DND-41 (cell line): ENCODE results near the gene CMTM2.

Experiments used
- ATAC-seq: fragments of 200-7000 bp; cut with Tn5 transposase; 3 replicates; pipeline ENCODE4 v1.9.1; 2021; ENCODE audit warnings: low read depth; ENCODE audit not compliant: insufficient read depth
- DNase-seq: peaks from one replicate; pipeline ENCODE4 v3.0.0-alpha.2; 2020
- H2AFZ ChIP-seq: 2 replicates; pipeline ENCODE4 v1.6.0; 2012; ENCODE audit warnings: low read depth, low read length
- H3K27ac ChIP-seq: 2 replicates; pipeline ENCODE4 v1.5.1; 2012; ENCODE audit warnings: low read length, inconsistent platforms
- H3K27me3 ChIP-seq: fragments of 200-600 bp; sonication (generic); 2 replicates; pipeline ENCODE4 v1.6.0; 2012; ENCODE audit warnings: low read length, mild to moderate bottlenecking, inconsistent platforms; ENCODE audit not compliant: insufficient read depth, poor library complexity
- H3K36me3 ChIP-seq: 2 replicates; pipeline ENCODE4 v1.5.1; 2012; ENCODE audit warnings: low read length, inconsistent platforms; ENCODE audit not compliant: insufficient read depth
- H3K4me1 ChIP-seq: 2 replicates; pipeline ENCODE4 v1.5.1; 2012; ENCODE audit warnings: mild to moderate bottlenecking, low read length; ENCODE audit not compliant: insufficient read depth
- H3K4me2 ChIP-seq: 2 replicates; pipeline ENCODE4 v1.6.0; 2012; ENCODE audit warnings: mild to moderate bottlenecking, moderate library complexity, low read length, inconsistent platforms; ENCODE audit not compliant: insufficient read depth
- H3K4me3 ChIP-seq, 2 experiments: fragments of 200-600 bp in 1 of 2; shearing (Covaris generic) in 1 of 2; 2 replicates each; pipeline ENCODE4 v1.5.1; 2012 to 2016; ENCODE audit warnings: inconsistent platforms in 2 of 2, low read length in 2 of 2, mild to moderate bottlenecking in 2 of 2, low read depth in 1 of 2, moderate library complexity in 1 of 2
- H3K79me2 ChIP-seq: 2 replicates; pipeline ENCODE4 v1.6.0; 2012; ENCODE audit warnings: low read length, inconsistent platforms; ENCODE audit not compliant: insufficient read depth
- H3K9ac ChIP-seq: 2 replicates; pipeline ENCODE4 v1.6.0; 2012; ENCODE audit warnings: low read depth, mild to moderate bottlenecking, inconsistent platforms, low read length, moderate library complexity
- H3K9me3 ChIP-seq: 2 replicates; pipeline ENCODE4 v1.5.1; 2012; ENCODE audit warnings: low read length, moderate library complexity, mild to moderate bottlenecking, inconsistent platforms; ENCODE audit not compliant: insufficient read depth, severe bottlenecking
- H4K20me1 ChIP-seq: 2 replicates; pipeline ENCODE4 v1.6.0; 2012; ENCODE audit warnings: low read length; ENCODE audit not compliant: insufficient read depth
- CTCF ChIP-seq: IDR thresholded peaks from 2 replicates; pipeline ENCODE4 v1.5.1; 2012; ENCODE audit warnings: borderline replicate concordance, low read length, moderate library complexity, mild to moderate bottlenecking; ENCODE audit not compliant: poor library complexity, severe bottlenecking; ENCODE audit errors: extremely low read depth
- EZH2 ChIP-seq: IDR thresholded peaks from 3 replicates; pipeline ENCODE4 v1.6.1; 2012; ENCODE audit warnings: borderline replicate concordance, low read depth, mild to moderate bottlenecking, moderate library complexity, low read length, inconsistent platforms; ENCODE audit not compliant: severe bottlenecking

Gene CMTM2

GRCh38 chr16:66574531-66574930 lies 4.7 kb upstream of the CMTM2 start:
- Histone ChIP-seq H3K9ac (no peak overlapping the region), H3K4me1 (no peaks in the 10 kb centered on the region), H3K27ac (no peak overlapping the region), H3K79me2 (no peaks in the 10 kb centered on the region), H3K27me3 (no peaks in the 10 kb centered on the region), H4K20me1 (no peaks in the 10 kb centered on the region), H3K36me3 (peaks cover 10% of the 10 kb centered on the region), H3K4me3 (no peak overlapping the region), H3K9me3 (no peaks in the 10 kb centered on the region), H2AFZ (no peak overlapping the region), H3K4me2 (no peak overlapping the region)
- no peak for DNase-seq
- no peak for ATAC-seq
- no peak for TF ChIP-seq EZH2
- no peak for TF ChIP-seq CTCF

GRCh38 chr16:66575060-66575459 lies 4.2 kb upstream of the CMTM2 start:
- ATAC-seq = no peak
- H3K9ac ChIP-seq = no peak overlapping the region
- H3K4me1 ChIP-seq = no peaks in the 10 kb centered on the region

GRCh38 chr16:66576296-66576695 lies 3.0 kb upstream of the CMTM2 start:
- Histone ChIP-seq H2AFZ (no peak overlapping the region), H3K4me2 (no peak overlapping the region), H3K4me3 (no peak overlapping the region), H3K9me3 (no peaks in the 10 kb centered on the region), H3K36me3 (peaks cover 4% of the 10 kb centered on the region; the same call in 1 of the 2 replicates), H3K79me2 (no peaks in the 10 kb centered on the region), H4K20me1 (no peaks in the 10 kb centered on the region), H3K27me3 (no peaks in the 10 kb centered on the region), H3K4me1 (no peaks in the 10 kb centered on the region), H3K9ac (no peak overlapping the region), H3K27ac (no peak overlapping the region)
- no peak for TF ChIP-seq CTCF
- no peak for TF ChIP-seq EZH2
- DNase-seq (no peak), ATAC-seq (no peak)

More at GRCh38 chr16:66575060-66575459, 4.2 kb upstream of the CMTM2 start:
- H3K4me3 ChIP-seq = no peak overlapping the region
- H2AFZ ChIP-seq = no peak overlapping the region
- no peaks in the 10 kb centered on the region for H3K9me3 ChIP-seq
- no peaks in the 10 kb centered on the region for H4K20me1 ChIP-seq
- TF ChIP-seq EZH2 = no peak
- peaks cover 8% of the 10 kb centered on the region for H3K36me3 ChIP-seq
- H3K79me2 ChIP-seq = no peaks in the 10 kb centered on the region
- no peak overlapping the region for H3K27ac ChIP-seq
- H3K27me3 ChIP-seq = no peaks in the 10 kb centered on the region
- H3K4me2 ChIP-seq = no peak overlapping the region
- no peak for DNase-seq

GRCh38 chr16:66580605-66581209 lies 1.4 kb downstream of the CMTM2 start:
- no peak for TF ChIP-seq EZH2
- no peak for TF ChIP-seq CTCF
- no peaks in the 10 kb centered on the region for H3K4me1 ChIP-seq
- H3K36me3 ChIP-seq = no peaks in the 10 kb centered on the region
- H3K27me3 ChIP-seq = no peaks in the 10 kb centered on the region
- H2AFZ ChIP-seq = no peak overlapping the region
- H3K79me2 ChIP-seq = no peaks in the 10 kb centered on the region
- ATAC-seq (no peak), DNase-seq (no peak)
- H3K27ac ChIP-seq = no peak overlapping the region
- H3K9ac ChIP-seq = no peak overlapping the region
- no peaks in the 10 kb centered on the region for H3K9me3 ChIP-seq
- H3K4me3 ChIP-seq = no peak overlapping the region
- no peak overlapping the region for H3K4me2 ChIP-seq
- no peaks in the 10 kb centered on the region for H4K20me1 ChIP-seq
